Upper lobe of left lung (tissue), 6 donors: Measurements from ENCODE around the gene ABHD14A. TPM values are rescaled to one million over a fixed set of nuclear protein-coding genes. Genes with fewer than 3 reads are reported as not detected.

Source experiments
- ATAC-seq, 2 donors: fragments of 200-7000 bp; cut with Tn5 transposase; one replicate each; pipeline ENCODE4 v1.9.1; 2022; ENCODE audit warnings: mild to moderate bottlenecking in 2 of 2, moderate library complexity in 2 of 2; ENCODE audit not compliant: low FRiP score in 2 of 2
- DNase-seq, 2 donors: peaks; one replicate each; pipeline ENCODE4 v3.0.0-alpha.2; 2019 to 2020
- H3K27ac ChIP-seq, 4 donors: fragments of 200-600 bp; sonication (generic); one replicate each; pipeline ENCODE4 v1.5.1; 2016 to 2019
- H3K27me3 ChIP-seq, 4 donors: fragments of 200-600 bp; sonication (generic); one replicate each; pipeline ENCODE4 v1.5.1; 2017 to 2019
- H3K36me3 ChIP-seq, 4 donors: fragments of 200-600 bp; sonication (generic); one replicate each; pipeline ENCODE4 v1.5.1; 2016 to 2019
- H3K4me1 ChIP-seq, 4 donors: fragments of 200-600 bp; sonication (generic); one replicate each; pipeline ENCODE4 v1.5.1; 2018 to 2019
- H3K4me3 ChIP-seq, 4 donors: fragments of 200-600 bp; sonication (generic); one replicate each; pipeline ENCODE4 v1.5.1; 2017 to 2019; ENCODE audit warnings: mild to moderate bottlenecking in 2 of 4, moderate library complexity in 1 of 4
- H3K9me3 ChIP-seq, 4 donors: fragments of 200-600 bp; sonication (generic); one replicate each; pipeline ENCODE4 v1.5.1; 2018 to 2019
- CTCF ChIP-seq, 6 experiments: fragments of 450-650 bp in 4 of 6; fragments of 200-600 bp in 2 of 6; sonication (generic) in 2 of 6; IDR thresholded peaks; one replicate each; pipeline ENCODE4 v1.5.1; 2016 to 2019; ENCODE audit warnings: antibody characterized with exemption in 6 of 6
- EP300 ChIP-seq, 4 donors: sonication (generic); formaldehyde crosslinking; IDR thresholded peaks; one replicate each; pipeline ENCODE4 v1.5.1; 2017; ENCODE audit warnings: antibody characterized with exemption in 4 of 4, control low read depth in 2 of 4
- POLR2A ChIP-seq, 4 donors: fragments of 450-650 bp; IDR thresholded peaks; one replicate each; pipeline ENCODE4 v1.5.1; 2016 to 2017; ENCODE audit warnings: antibody characterized with exemption in 4 of 4, mild to moderate bottlenecking in 2 of 4
- POLR2AphosphoS5 ChIP-seq, 2 donors: sonication (generic); formaldehyde crosslinking; IDR thresholded peaks; one replicate each; pipeline ENCODE4 v1.5.1; 2017; ENCODE audit warnings: antibody characterized with exemption in 2 of 2
- WGBS, 2 donors: methylation state at CpG; one replicate each; pipeline ENCODE4 v1.1.5; 2017 to 2018; 5-methylcytosine and 5-hydroxymethylcytosine counted together
- total RNA-seq, 6 donors: library from RNA; depleted of rRNA in 4 of 6; stranded (reverse); fragments of >200 nt in 4 of 6; gene quantifications; one replicate each; pipeline versions ENCODE4 v1.1.0 to v1.2.1, GENCODE V29; 2016 to 2021
- donor health status: DM: no; HTN: no; CAD: no; lungs with moderate emphysema.
- donor health status: DM: no; HTN: yes; CAD: no; lungs with severe emphysema.

ABHD14A gene
- total RNA-seq, 6 donors from 2014 or later, result 15.7 to 44.5 (median 26.3) TPM

- TF ChIP-seq POLR2AphosphoS5 (IDR thresholded peaks at IDR 0.05), result no peak
- TF ChIP-seq EP300 (IDR thresholded peaks at IDR 0.05), result no peak
- TF ChIP-seq CTCF (IDR thresholded peaks at IDR 0.05), result no peak
- TF ChIP-seq POLR2A (IDR thresholded peaks at IDR 0.05), result no peak
- Histone ChIP-seq H3K9me3 (no peaks in the 10 kb centered on the region), H3K4me1 (peaks cover 19 to 36% (median 26%) of the 10 kb centered on the region in 4 donors), H3K4me3 (no peak overlapping the region), H3K27me3 (no peaks in the 10 kb centered on the region), H3K27ac (no peak overlapping the region), H3K36me3 (no peaks in the 10 kb centered on the region)
- DNase-seq, result no peak
- 74 to 83% methylated on average over 6 of the region's 6 CpGs for WGBS, 2 donors
- ATAC-seq, result no peak
Observed at GRCh38 chr3:52002748-52003147, 27.9 kb downstream of the ABHD14A start.

GRCh38 chr3:52004163-52004787 lies 29.4 kb downstream of the ABHD14A start:
- Histone ChIP-seq H3K4me3 (no peak overlapping the region), H3K9me3 (no peaks in the 10 kb centered on the region), H3K4me1 (peaks cover 19 to 36% (median 26%) of the 10 kb centered on the region in 4 donors), H3K27me3 (no peaks in the 10 kb centered on the region), H3K36me3 (no peaks in the 10 kb centered on the region), H3K27ac (peak overlapping the region; percentile 71 to 86 (median 78))
- peak; percentile 27 to 60 (median 50) for TF ChIP-seq CTCF (IDR thresholded peaks at IDR 0.05)
- no peak for TF ChIP-seq POLR2AphosphoS5 (IDR thresholded peaks at IDR 0.05)
- ATAC-seq (peak in 1 of 2 donors; percentile 27), DNase-seq (no peak)
- 64 to 66% methylated on average over 8 to 16 of the region's 16 CpGs for WGBS, 2 donors

- peak overlapping the region; percentile 71 to 86 (median 78) for H3K27ac ChIP-seq
- H3K9me3 ChIP-seq, result no peaks in the 10 kb centered on the region
- H3K4me3 ChIP-seq, result no peak overlapping the region
- no peaks in the 10 kb centered on the region for H3K36me3 ChIP-seq
- 89 to 100% methylated on average over 1 to 4 of the region's 4 CpGs for WGBS, 2 donors
- peaks cover 19 to 36% (median 26%) of the 10 kb centered on the region in 4 donors for H3K4me1 ChIP-seq
- no peak for TF ChIP-seq EP300 (IDR thresholded peaks at IDR 0.05)
- TF ChIP-seq CTCF (IDR thresholded peaks at IDR 0.05), result no peak
- TF ChIP-seq POLR2A (IDR thresholded peaks at IDR 0.05), result no peak
- no peak for TF ChIP-seq POLR2AphosphoS5 (IDR thresholded peaks at IDR 0.05)
- DNase-seq (no peak), ATAC-seq (no peak)
- no peaks in the 10 kb centered on the region for H3K27me3 ChIP-seq
Observed at GRCh38 chr3:52004906-52005395, 30.1 kb downstream of the ABHD14A start.

GRCh38 chr3:52005571-52005986 lies 30.7 kb downstream of the ABHD14A start:
- ATAC-seq (peak; percentile 5 to 21), DNase-seq (peak in 1 of 2 donors; percentile 85)
- Histone ChIP-seq H3K27ac (peak overlapping the region; percentile 71 to 86 (median 78)), H3K4me3 (no peak overlapping the region), H3K9me3 (no peaks in the 10 kb centered on the region), H3K27me3 (no peaks in the 10 kb centered on the region), H3K4me1 (peaks cover 19 to 36% (median 26%) of the 10 kb centered on the region in 4 donors), H3K36me3 (no peaks in the 10 kb centered on the region)
- TF ChIP-seq EP300 (IDR thresholded peaks at IDR 0.05) (no peak), POLR2A (IDR thresholded peaks at IDR 0.05) (no peak), POLR2AphosphoS5 (IDR thresholded peaks at IDR 0.05) (peak in 1 of 2 donors; percentile 7), CTCF (IDR thresholded peaks at IDR 0.05) (peak in 1 of 6 experiments; percentile 3)
- 21 to 32% methylated on average over 5 to 15 of the region's 15 CpGs for WGBS, 2 donors
